Measurements from ENCODE around the gene AOC2.

Gene AOC2

GRCh38 chr17:42818379-42818778 is 26.0 kb upstream of the AOC2 start:
- peaks cover 90% of the 10 kb centered on the region for H3K36me3 ChIP-seq
- peaks cover 3 to 7% of the 10 kb centered on the region in 2 experiments for H3K4me1 ChIP-seq (ENCODE audit: control insufficient read depth in 1 of 2, insufficient read depth in 1 of 2, low read depth in 1 of 2, low read length in 1 of 2)
- no peak for TF ChIP-seq CTCF (IDR thresholded peaks at IDR 0.05)
- no peaks in the 10 kb centered on the region for H3K9me3 ChIP-seq
- H3K27me3 ChIP-seq = no peaks in the 10 kb centered on the region
- H3K4me3 ChIP-seq (ENCODE audit: low read depth in 1 of 2, low read length in 1 of 2) = no peak overlapping the region
- no peak overlapping the region for H3K27ac ChIP-seq

GRCh38 chr17:42819939-42820535 is 24.3 kb upstream of the AOC2 start:
- peaks cover 11 to 16% of the 10 kb centered on the region in 2 experiments for H3K4me1 ChIP-seq (ENCODE audit: control insufficient read depth in 1 of 2, insufficient read depth in 1 of 2, low read depth in 1 of 2, low read length in 1 of 2)
- peaks cover 73% of the 10 kb centered on the region for H3K36me3 ChIP-seq
- no peaks in the 10 kb centered on the region for H3K27me3 ChIP-seq
- no peak overlapping the region for H3K4me3 ChIP-seq (ENCODE audit: low read depth in 1 of 2, low read length in 1 of 2)
- TF ChIP-seq CTCF (IDR thresholded peaks at IDR 0.05) = peak; percentile 63
- H3K9me3 ChIP-seq = no peaks in the 10 kb centered on the region
- no peak overlapping the region for H3K27ac ChIP-seq

- Histone ChIP-seq H3K9me3 (no peaks in the 10 kb centered on the region), H3K27ac (no peak overlapping the region), H3K4me3 (ENCODE audit: low read depth in 1 of 2, low read length in 1 of 2) (no peak overlapping the region), H3K27me3 (no peaks in the 10 kb centered on the region), H3K36me3 (peaks cover 62% of the 10 kb centered on the region), H3K4me1 (ENCODE audit: control insufficient read depth in 1 of 2, insufficient read depth in 1 of 2, low read depth in 1 of 2, low read length in 1 of 2) (peaks cover 11 to 16% of the 10 kb centered on the region in 2 experiments)
- TF ChIP-seq CTCF (IDR thresholded peaks at IDR 0.05) = no peak
Observed at GRCh38 chr17:42821176-42821575, 23.2 kb upstream of the AOC2 start.

- no peaks in the 10 kb centered on the region for H3K9me3 ChIP-seq
- no peak overlapping the region for H3K27ac ChIP-seq
- H3K27me3 ChIP-seq = peaks cover 24% of the 10 kb centered on the region
- TF ChIP-seq CTCF (IDR thresholded peaks at IDR 0.05) = no peak
- H3K4me3 ChIP-seq (ENCODE audit: low read depth in 1 of 2, low read length in 1 of 2) = no peak overlapping the region
- H3K36me3 ChIP-seq = no peaks in the 10 kb centered on the region
- H3K4me1 ChIP-seq (ENCODE audit: control insufficient read depth in 1 of 2, insufficient read depth in 1 of 2, low read depth in 1 of 2, low read length in 1 of 2) = peaks cover 13 to 17% of the 10 kb centered on the region in 2 experiments
Observed at GRCh38 chr17:42827472-42827871, 16.9 kb upstream of the AOC2 start.

GRCh38 chr17:42830971-42831370 is 13.4 kb upstream of the AOC2 start:
- Histone ChIP-seq H3K27me3 (peaks cover 24% of the 10 kb centered on the region), H3K36me3 (peaks cover under 1% of the 10 kb centered on the region), H3K27ac (no peak overlapping the region), H3K4me3 (ENCODE audit: low read depth in 1 of 2, low read length in 1 of 2) (no peak overlapping the region), H3K4me1 (ENCODE audit: control insufficient read depth in 1 of 2, insufficient read depth in 1 of 2, low read depth in 1 of 2, low read length in 1 of 2) (peaks cover 32 to 33% of the 10 kb centered on the region in 2 experiments), H3K9me3 (no peaks in the 10 kb centered on the region)
- no peak for TF ChIP-seq CTCF (IDR thresholded peaks at IDR 0.05)
